GM19397 (cell line): ENCODE results near the gene ZFP36L1.
A peak's percentile ranks its signal among the peaks of the same experiment; 100 is the strongest.

ENCODE experiments used
- ATAC-seq: cut with Tn5 transposase; IDR thresholded peaks from one replicate; pipeline ENCODE4 v1.9.1; 2021; ENCODE audit warnings: mild to moderate bottlenecking, moderate library complexity; ENCODE audit not compliant: unreplicated experiment

ZFP36L1 gene

GRCh38 chr14:68792979-68793733, at the start of gene ZFP36L1:
Gene ZFP36L1 (minus strand): TSS chr14:68793067. CDS start chr14:68792938, 129 bp downstream.
- peak; percentile 39 for ATAC-seq

- ATAC-seq, result no peak
These were observed 49.4 kb upstream of the ZFP36L1 start for GRCh38 chr14:68842298-68842697.

GRCh38 chr14:68841016-68841809, 48.3 kb upstream of the ZFP36L1 start:
- ATAC-seq, result no peak

GRCh38 chr14:68840454-68840853, 47.6 kb upstream of the ZFP36L1 start:
- ATAC-seq, result no peak

GRCh38 chr14:68836082-68836481, 43.2 kb upstream of the ZFP36L1 start:
- ATAC-seq, result no peak

GRCh38 chr14:68834816-68835215, 41.9 kb upstream of the ZFP36L1 start:
- no peak for ATAC-seq

GRCh38 chr14:68828698-68829097, 35.8 kb upstream of the ZFP36L1 start:
- no peak for ATAC-seq

GRCh38 chr14:68825729-68826128, 32.9 kb upstream of the ZFP36L1 start:
- no peak for ATAC-seq

- ATAC-seq, result no peak
These were observed 31.9 kb upstream of the ZFP36L1 start for GRCh38 chr14:68824517-68825347.

- ATAC-seq, result no peak
These were observed 31.3 kb upstream of the ZFP36L1 start for GRCh38 chr14:68824207-68824516.

- no peak for ATAC-seq
These were observed 30.8 kb upstream of the ZFP36L1 start for GRCh38 chr14:68823434-68824206.

- ATAC-seq, result no peak
These were observed 30.1 kb upstream of the ZFP36L1 start for GRCh38 chr14:68822926-68823325.

GRCh38 chr14:68822132-68822651, 29.3 kb upstream of the ZFP36L1 start:
- no peak for ATAC-seq

- ATAC-seq, result no peak
These were observed 28.3 kb upstream of the ZFP36L1 start for GRCh38 chr14:68820999-68821683.

- no peak for ATAC-seq
These were observed 27.7 kb upstream of the ZFP36L1 start for GRCh38 chr14:68820536-68820935.

- no peak for ATAC-seq
These were observed 27.3 kb upstream of the ZFP36L1 start for GRCh38 chr14:68820119-68820518.

- no peak for ATAC-seq
These were observed 26.4 kb upstream of the ZFP36L1 start for GRCh38 chr14:68819260-68819691.

- ATAC-seq, result no peak
These were observed 24.8 kb upstream of the ZFP36L1 start for GRCh38 chr14:68817506-68818212.

- no peak for ATAC-seq
These were observed 24.1 kb upstream of the ZFP36L1 start for GRCh38 chr14:68816943-68817430.
